HepG2 (cell line): ENCODE data around the gene FBLN5. TPM values are rescaled to one million over a fixed set of nuclear protein-coding genes. Genes with fewer than 3 reads are reported as not detected.

ENCODE experiments used
- ATAC-seq: fragments of 200-7000 bp; cut with Tn5 transposase; 3 replicates; pipeline ENCODE4 v1.9.1; 2020; ENCODE audit warnings: mild to moderate bottlenecking, moderate library complexity
- BruUV-seq: library from RNA; stranded (reverse); fragments of 400-500 nt; replicated peaks from 2 replicates; lab custom pipeline; 2021; lab: Mats Ljungman, UMichigan
- CTCF ChIA-PET: fragments of 300-600 bp; formaldehyde crosslinking; extraction: SDS; loops from one replicate; lab custom pipeline; 2021; ENCODE audit warnings: low total read pairs, inconsistent platforms, low intra/inter-chr PET ratio; lab: Yijun Ruan, JAX
- POLR2A ChIA-PET: fragments of 350-600 bp; sonication (Branson Sonifier 250); formaldehyde crosslinking; loops from one replicate; lab custom pipeline; 2020; ENCODE audit warnings: antibody characterized with exemption, inconsistent platforms; lab: Yijun Ruan, JAX
- DNase-seq: peaks from one replicate; pipeline ENCODE4 v3.0.0-alpha.2; 2015; ENCODE audit warnings: low spot score
- FAIRE-seq: peaks from 3 replicates; lab custom pipeline; 2011; peaks lifted over from hg19 to GRCh38; lab: Jason Lieb, UNC
- H2AFZ ChIP-seq: one replicate; pipeline ENCODE4 v1.6.1; 2011; ENCODE audit warnings: low read length, inconsistent platforms
- H3K27ac ChIP-seq: fragments of 300-600 bp; 3 replicates; pipeline ENCODE4 v1.8.0; 2011; ENCODE audit warnings: mixed run types, mild to moderate bottlenecking, mixed read lengths, low read length, inconsistent platforms; ENCODE audit not compliant: insufficient read depth; ENCODE audit errors: extremely low read length
- H3K27me3 ChIP-seq, 2 experiments: fragments of 200-600 bp in 1 of 2; 2 replicates in 1 of 2; 3 replicates in 1 of 2; pipeline versions ENCODE4 v1.6.0 to v1.8.0; 2011; ENCODE audit warnings: low read length in 2 of 2, mild to moderate bottlenecking in 2 of 2, moderate library complexity in 2 of 2, inconsistent platforms in 1 of 2; ENCODE audit not compliant: insufficient read depth in 2 of 2, control insufficient read depth in 1 of 2
- H3K36me3 ChIP-seq, 2 experiments: fragments of 200-600 bp in 1 of 2; replicated peaks in 1 of 2; 2 replicates in 1 of 2; 3 replicates in 1 of 2; pipeline versions ENCODE4 v1.5.1 to v1.8.0; 2011; ENCODE audit warnings: low read length in 2 of 2, inconsistent platforms in 1 of 2; ENCODE audit not compliant: insufficient read depth in 2 of 2, control insufficient read depth in 1 of 2
- H3K4me1 ChIP-seq: 2 replicates; pipeline ENCODE4 v1.5.1; 2012; ENCODE audit warnings: low read length, inconsistent platforms; ENCODE audit not compliant: insufficient read depth
- H3K4me2 ChIP-seq: 2 replicates; pipeline ENCODE4 v1.6.0; 2011; ENCODE audit warnings: low read depth, low read length, inconsistent platforms
- H3K4me3 ChIP-seq, 3 experiments: fragments of 200-600 bp in 1 of 3; sonication (generic), shearing (Covaris generic) in 1 of 3; replicated peaks in 1 of 3; 2 replicates each; pipeline ENCODE4 v1.5.1; 2011 to 2016; ENCODE audit warnings: low read length in 3 of 3, inconsistent platforms in 2 of 3, low read depth in 2 of 3, mild to moderate bottlenecking in 2 of 3, control low read depth in 1 of 3, mixed read lengths in 1 of 3; ENCODE audit not compliant: insufficient read depth in 1 of 3
- H3K79me2 ChIP-seq: one replicate; pipeline ENCODE4 v1.6.1; 2011; ENCODE audit warnings: low read length, inconsistent platforms; ENCODE audit not compliant: insufficient read depth
- H3K9ac ChIP-seq: 2 replicates; pipeline ENCODE4 v1.6.0; 2011; ENCODE audit warnings: mild to moderate bottlenecking, low read depth, low read length, inconsistent platforms; ENCODE audit not compliant: insufficient read depth
- H3K9me3 ChIP-seq: 2 replicates; pipeline ENCODE4 v1.5.1; 2012; ENCODE audit warnings: mild to moderate bottlenecking, low read length
- H4K20me1 ChIP-seq: 2 replicates; pipeline ENCODE4 v1.6.0; 2011; ENCODE audit warnings: inconsistent platforms, mild to moderate bottlenecking, low read length, moderate library complexity; ENCODE audit not compliant: insufficient read depth
- AKAP8 ChIP-seq: sonication (generic); formaldehyde crosslinking; IDR thresholded peaks from 2 replicates; pipeline ENCODE4 v1.5.1; 2020; ENCODE audit warnings: mild to moderate bottlenecking, missing genetic modification reagents
- ARID2 ChIP-seq: sonication (generic); formaldehyde crosslinking; IDR thresholded peaks from 2 replicates; pipeline ENCODE4 v1.8.1; 2022; ENCODE audit warnings: mild to moderate bottlenecking, missing genetic modification reagents, borderline replicate concordance
- EHMT2 ChIP-seq: fragments of 200-600 bp; sonication (generic); IDR thresholded peaks from 2 replicates; pipeline ENCODE4 v1.7.0; 2017; ENCODE audit warnings: antibody characterized with exemption, low read depth, low read length, borderline replicate concordance
- FOXA3 ChIP-seq: IDR thresholded peaks from 2 replicates; pipeline ENCODE4 v1.6.1; 2016; ENCODE audit warnings: missing genetic modification reagents, missing compliant biosample characterization
- GMEB1 ChIP-seq: sonication (generic); formaldehyde crosslinking; IDR thresholded peaks from 2 replicates; pipeline ENCODE4 v1.5.1; 2020; ENCODE audit warnings: missing genetic modification reagents, mild to moderate bottlenecking, borderline replicate concordance
- PAXIP1 ChIP-seq: sonication (generic); formaldehyde crosslinking; conservative IDR thresholded peaks from 2 replicates; pipeline ENCODE4 v1.4.0; 2020; ENCODE audit warnings: mild to moderate bottlenecking, missing genetic modification reagents, moderate library complexity
- ZNF431 ChIP-seq: sonication (generic); formaldehyde crosslinking; IDR thresholded peaks from 2 replicates; pipeline ENCODE4 v1.9.0; 2022; ENCODE audit warnings: missing genetic modification reagents, low read depth, mild to moderate bottlenecking, borderline replicate concordance
- ZNF782 ChIP-seq: sonication (generic); formaldehyde crosslinking; IDR thresholded peaks from 2 replicates; pipeline ENCODE4 v1.4.0; 2020; ENCODE audit warnings: missing genetic modification reagents, mild to moderate bottlenecking, borderline replicate concordance
- WGBS: methylation state at CpG from one replicate; pipeline ENCODE4 v1.1.6; 2017; ENCODE audit warnings: low lambda C conversion rate; 5-methylcytosine and 5-hydroxymethylcytosine counted together
- in situ Hi-C: cut with HindIII; loops from 2 replicates; pipeline ENCODE4 v1.10.0; 2017; ENCODE audit warnings: low pct_unique_long_range_greater_than_20kb; ENCODE audit not compliant: extremely low pct_ligation_motif_present
- intact Hi-C: fragments of 100-400 bp; cut with micrococcal nuclease; formaldehyde crosslinking; loops from one replicate; pipeline ENCODE4 v1.10.0; 2022; ENCODE audit not compliant: unreplicated experiment
- polyA plus RNA-seq, 8 experiments: library from polyadenylated mRNA; depleted of rRNA in 3 of 8; stranded (reverse) in 7 of 8; unstranded in 1 of 8; fragments of >200 nt; fragmentation: Illumina TruSeq in 4 of 8; extraction: Trizol in 4 of 8; gene quantifications; 2 replicates each; pipeline versions ENCODE4 v1.2.1 to v1.2.3, GENCODE V29; 2011 to 2016; ENCODE audit warnings: low read depth in 4 of 8, missing spikeins in 1 of 8, mixed read lengths in 1 of 8; ENCODE audit not compliant: insufficient read depth in 1 of 8
- total RNA-seq, 5 experiments: library from RNA; depleted of rRNA; stranded (reverse); fragments of >200 nt; fragmentation: Illumina TruSeq; extraction: Trizol; gene quantifications; 2 replicates each; pipeline ENCODE4 v1.2.3, GENCODE V29; 2016; ENCODE audit warnings: low read depth in 1 of 5

Gene FBLN5
- total and polyA plus RNA-seq, 2 of the 13 experiments (the other 11 are each of a cell fraction or from before 2014, with no cell fraction given): 0.38 to 0.77 TPM

GRCh38 chr14:91870001-91870400 is 77.5 kb downstream of the FBLN5 start (continued):
- no peak for TF ChIP-seq GMEB1
- TF ChIP-seq ZNF782 (CRISPR knock-in tag): no peak
- TF ChIP-seq EHMT2: no peak
- TF ChIP-seq ARID2 (CRISPR knock-in tag): no peak
- no peak for TF ChIP-seq AKAP8 (CRISPR knock-in tag)

GRCh38 chr14:91869556-91869955 is 77.9 kb downstream of the FBLN5 start:
- Histone ChIP-seq H3K4me3 (no peak overlapping the region; a peak in 1 of 6 replicates), H3K36me3 (no peaks in the 10 kb centered on the region), H3K4me2 (peak overlapping the region; percentile 36), H3K4me1 (peaks cover 21% of the 10 kb centered on the region), H3K27me3 (0 out of 5 replicates have a peak, but pooled peaks cover 0 to 3% of the 10 kb centered on the region in 2 experiments), H3K79me2 (no peaks in the 10 kb centered on the region), H3K9me3 (no peaks in the 10 kb centered on the region), H2AFZ (no peak overlapping the region), H4K20me1 (no peaks in the 10 kb centered on the region), H3K9ac (no peak overlapping the region), H3K27ac (no peak overlapping the region)
- 22% methylated on average over 8 of the region's 8 CpGs for WGBS
- CTCF ChIA-PET: no interaction called here
- TF ChIP-seq FOXA3 (CRISPR knock-in tag) (peak; percentile 64; the same call in 1 of the 2 replicates), PAXIP1 (CRISPR knock-in tag) (0 out of 2 replicates have a peak, but pooled peaks have one; percentile 23), ZNF431 (CRISPR knock-in tag) (no peak)
- in situ Hi-C loops (no loop called here), intact Hi-C loops (no loop called here)
- peak; percentile 12 for DNase-seq
- BruUV-seq: no TSS peak
- FAIRE-seq: peak; percentile 44
- POLR2A ChIA-PET: no interaction called here
- ATAC-seq: peak; percentile 78
